Choroid plexus epithelial cell (primary cell): Measurements from ENCODE around the gene MAP3K14.

Experiments used
- DNase-seq: peaks from one replicate; pipeline ENCODE4 v3.0.0-alpha.2; 2010; ENCODE audit warnings: low read depth
- H3K4me3 ChIP-seq: 2 replicates; pipeline ENCODE4 v1.5.1; 2011; ENCODE audit warnings: low read depth, mild to moderate bottlenecking, control low read depth, low read length, moderate library complexity
- CTCF ChIP-seq: conservative IDR thresholded peaks from 2 replicates; pipeline ENCODE4 v1.5.1; 2011; ENCODE audit warnings: low read depth, mild to moderate bottlenecking, control low read depth, inconsistent platforms, low read length, moderate library complexity

The MAP3K14 gene

GRCh38 chr17:45310380-45311324 is 6.2 kb downstream of the MAP3K14 start:
- TF ChIP-seq CTCF = no peak
- no peak for DNase-seq
- H3K4me3 ChIP-seq = no peak overlapping the region

- TF ChIP-seq CTCF = no peak
- no peak overlapping the region for H3K4me3 ChIP-seq
- DNase-seq = no peak
Measured at GRCh38 chr17:45309400-45309799, 7.4 kb downstream of the MAP3K14 start.

- no peak for DNase-seq
- no peak overlapping the region for H3K4me3 ChIP-seq
- no peak for TF ChIP-seq CTCF
Measured at GRCh38 chr17:45308840-45309239, 8.0 kb downstream of the MAP3K14 start.

- no peak for DNase-seq
- H3K4me3 ChIP-seq = no peak overlapping the region
- TF ChIP-seq CTCF = no peak
Measured at GRCh38 chr17:45308016-45308365, 8.8 kb downstream of the MAP3K14 start.

GRCh38 chr17:45307290-45308015 is 9.4 kb downstream of the MAP3K14 start:
- peak; percentile 95 for DNase-seq
- no peak overlapping the region for H3K4me3 ChIP-seq
- TF ChIP-seq CTCF = no peak

GRCh38 chr17:45306623-45307022 is 10.2 kb downstream of the MAP3K14 start:
- peak; percentile 21 for TF ChIP-seq CTCF
- no peak for DNase-seq
- H3K4me3 ChIP-seq = no peak overlapping the region
